Measurements from ENCODE around the gene NEDD9.

- TF ChIP-seq POLR2AphosphoS5 (IDR thresholded peaks at IDR 0.05; ENCODE audit: low read depth) (no peak), EZH2 (IDR thresholded peaks at IDR 0.05; ENCODE audit: low read depth, unreplicated experiment) (no peak), REST (IDR thresholded peaks at IDR 0.05; ENCODE audit: unreplicated experiment) (no peak), ZNF331 (CRISPR knock-in tag; IDR thresholded peaks at IDR 0.05; ENCODE audit: low read depth) (no peak), ETS1 (IDR thresholded peaks at IDR 0.05) (no peak), EZH2phosphoT487 (IDR thresholded peaks at IDR 0.05; ENCODE audit: unreplicated experiment) (no peak), JUNB (IDR thresholded peaks at IDR 0.05; ENCODE audit: unreplicated experiment) (no peak)
- TF ChIP-seq, protein P1, sequence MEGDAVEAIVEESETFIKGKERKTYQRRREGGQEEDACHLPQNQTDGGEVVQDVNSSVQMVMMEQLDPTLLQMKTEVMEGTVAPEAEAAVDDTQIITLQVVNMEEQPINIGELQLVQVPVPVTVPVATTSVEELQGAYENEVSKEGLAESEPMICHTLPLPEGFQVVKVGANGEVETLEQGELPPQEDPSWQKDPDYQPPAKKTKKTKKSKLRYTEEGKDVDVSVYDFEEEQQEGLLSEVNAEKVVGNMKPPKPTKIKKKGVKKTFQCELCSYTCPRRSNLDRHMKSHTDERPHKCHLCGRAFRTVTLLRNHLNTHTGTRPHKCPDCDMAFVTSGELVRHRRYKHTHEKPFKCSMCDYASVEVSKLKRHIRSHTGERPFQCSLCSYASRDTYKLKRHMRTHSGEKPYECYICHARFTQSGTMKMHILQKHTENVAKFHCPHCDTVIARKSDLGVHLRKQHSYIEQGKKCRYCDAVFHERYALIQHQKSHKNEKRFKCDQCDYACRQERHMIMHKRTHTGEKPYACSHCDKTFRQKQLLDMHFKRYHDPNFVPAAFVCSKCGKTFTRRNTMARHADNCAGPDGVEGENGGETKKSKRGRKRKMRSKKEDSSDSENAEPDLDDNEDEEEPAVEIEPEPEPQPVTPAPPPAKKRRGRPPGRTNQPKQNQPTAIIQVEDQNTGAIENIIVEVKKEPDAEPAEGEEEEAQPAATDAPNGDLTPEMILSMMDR (conservative IDR thresholded peaks at IDR 0.05; ENCODE audit: low read depth in 2 of 2) = no peak
Observed at GRCh38 chr6:11279284-11279689, 46.8 kb upstream of the NEDD9 start.

All from GM23338 (cell line).